Loucy (cell line): ENCODE data around the gene TRMO.

ENCODE experiments used
- EZH2phosphoT487 ChIP-seq: fragments of 200-600 bp; IDR thresholded peaks from 2 replicates; pipeline ENCODE4 v1.6.1; 2018; ENCODE audit warnings: antibody characterized with exemption, mild to moderate bottlenecking, moderate library complexity, borderline replicate concordance
- TF ChIP-seq, protein P1 (sequence below): fragments of 200-600 bp; sonication (generic); conservative IDR thresholded peaks from 2 replicates; pipeline ENCODE4 v1.5.1; 2014; ENCODE audit warnings: mild to moderate bottlenecking, antibody characterized with exemption, low read length

DNA sequence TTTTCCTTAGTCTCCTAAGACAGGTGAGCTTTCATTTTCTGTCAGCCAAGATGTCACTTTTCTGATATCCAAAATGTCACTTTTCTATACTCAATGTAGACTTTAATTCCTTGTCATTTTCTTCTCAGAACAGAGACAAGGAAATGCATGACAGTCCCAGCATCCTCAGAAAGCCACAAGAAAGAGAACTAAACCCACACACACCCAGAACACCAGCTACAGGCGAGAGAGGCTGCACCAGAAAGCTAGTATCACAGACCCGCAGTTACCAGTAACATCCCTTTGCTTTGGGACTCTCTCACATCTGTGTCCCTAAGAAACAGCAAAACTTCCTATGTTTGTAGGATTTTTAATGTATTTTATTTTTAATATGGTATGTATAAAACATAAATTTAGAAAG lies 17.1 kb downstream of the TRMO start:
- TF ChIP-seq, protein P1, sequence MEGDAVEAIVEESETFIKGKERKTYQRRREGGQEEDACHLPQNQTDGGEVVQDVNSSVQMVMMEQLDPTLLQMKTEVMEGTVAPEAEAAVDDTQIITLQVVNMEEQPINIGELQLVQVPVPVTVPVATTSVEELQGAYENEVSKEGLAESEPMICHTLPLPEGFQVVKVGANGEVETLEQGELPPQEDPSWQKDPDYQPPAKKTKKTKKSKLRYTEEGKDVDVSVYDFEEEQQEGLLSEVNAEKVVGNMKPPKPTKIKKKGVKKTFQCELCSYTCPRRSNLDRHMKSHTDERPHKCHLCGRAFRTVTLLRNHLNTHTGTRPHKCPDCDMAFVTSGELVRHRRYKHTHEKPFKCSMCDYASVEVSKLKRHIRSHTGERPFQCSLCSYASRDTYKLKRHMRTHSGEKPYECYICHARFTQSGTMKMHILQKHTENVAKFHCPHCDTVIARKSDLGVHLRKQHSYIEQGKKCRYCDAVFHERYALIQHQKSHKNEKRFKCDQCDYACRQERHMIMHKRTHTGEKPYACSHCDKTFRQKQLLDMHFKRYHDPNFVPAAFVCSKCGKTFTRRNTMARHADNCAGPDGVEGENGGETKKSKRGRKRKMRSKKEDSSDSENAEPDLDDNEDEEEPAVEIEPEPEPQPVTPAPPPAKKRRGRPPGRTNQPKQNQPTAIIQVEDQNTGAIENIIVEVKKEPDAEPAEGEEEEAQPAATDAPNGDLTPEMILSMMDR, result no peak
- TF ChIP-seq EZH2phosphoT487, result no peak
